Inferior parietal cortex (tissue), 1 donor: ENCODE measurements around the gene PIH1D1.

Source experiments
- DNase-seq: peaks from one replicate; pipeline ENCODE4 v3.0.0-alpha.2; 2016; ENCODE audit errors: extremely low spot score

The PIH1D1 gene

GRCh38 chr19:49435670-49436069 is 15.9 kb downstream of the PIH1D1 start:
- DNase-seq = no peak

DNA sequence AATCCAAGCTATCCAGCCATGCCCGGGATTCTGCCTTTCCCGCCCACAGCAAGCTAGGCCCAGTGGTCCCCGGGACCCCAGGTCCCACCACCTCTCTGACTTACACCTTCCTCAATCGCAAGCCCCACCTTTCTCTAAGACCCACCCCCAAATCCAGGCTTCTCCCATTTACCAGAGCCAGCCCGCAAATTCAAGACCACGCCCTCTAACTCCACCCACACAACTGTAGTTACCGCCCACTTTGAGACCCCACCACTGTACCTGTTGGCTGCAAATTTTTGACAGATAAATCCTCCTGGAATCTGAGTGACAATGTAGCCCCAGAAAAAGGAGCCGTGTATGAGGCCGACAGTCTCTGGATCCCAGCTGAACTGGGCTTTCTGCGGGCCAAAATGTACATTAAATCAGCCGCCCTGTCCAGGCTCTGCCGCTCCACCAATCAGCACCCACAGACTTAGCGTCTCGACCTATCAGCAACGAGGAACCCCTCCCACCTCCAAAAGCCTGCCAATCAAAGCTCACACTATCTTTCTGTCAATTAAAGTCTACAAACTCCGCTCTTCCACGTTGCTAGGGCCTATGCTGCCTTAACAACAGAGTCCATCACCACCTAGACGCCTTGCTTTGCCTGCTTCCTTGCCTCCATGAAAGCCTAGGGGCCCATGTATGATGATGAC is 16.6 kb downstream of the PIH1D1 start:
- DNase-seq = no peak

DNA sequence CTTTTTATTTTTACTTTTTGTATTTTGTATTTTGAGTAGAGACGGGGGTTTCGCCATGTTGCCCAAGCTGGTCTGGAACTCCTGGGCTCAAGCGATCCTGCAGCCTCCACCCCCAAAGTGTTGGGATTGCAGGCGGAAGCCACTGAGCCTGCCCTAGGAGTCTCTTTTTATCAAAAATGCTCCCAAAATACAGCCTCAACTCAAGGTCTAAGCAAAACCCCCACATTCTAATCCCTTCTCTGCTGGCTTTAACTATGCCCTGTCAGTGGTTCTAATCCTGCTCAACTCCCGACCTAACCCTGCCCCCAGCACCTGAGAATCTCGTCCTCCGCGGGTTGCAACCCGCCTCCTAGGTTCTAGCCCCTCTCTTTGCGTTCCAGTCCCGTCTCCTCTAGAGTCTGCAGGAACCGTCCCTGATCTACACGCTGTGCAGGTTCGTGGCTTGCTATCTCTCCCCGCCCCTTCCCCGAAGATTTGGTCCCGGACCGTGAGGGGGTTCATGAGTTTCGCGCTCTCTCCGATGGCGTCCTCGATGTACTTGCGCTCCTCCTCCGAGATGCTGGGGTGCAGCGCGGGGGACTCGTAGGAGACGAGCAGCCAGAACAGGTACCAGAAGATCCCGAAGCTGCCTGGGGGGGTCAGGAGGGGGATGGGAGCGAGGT is 18.2 kb downstream of the PIH1D1 start:
- no peak for DNase-seq

DNA sequence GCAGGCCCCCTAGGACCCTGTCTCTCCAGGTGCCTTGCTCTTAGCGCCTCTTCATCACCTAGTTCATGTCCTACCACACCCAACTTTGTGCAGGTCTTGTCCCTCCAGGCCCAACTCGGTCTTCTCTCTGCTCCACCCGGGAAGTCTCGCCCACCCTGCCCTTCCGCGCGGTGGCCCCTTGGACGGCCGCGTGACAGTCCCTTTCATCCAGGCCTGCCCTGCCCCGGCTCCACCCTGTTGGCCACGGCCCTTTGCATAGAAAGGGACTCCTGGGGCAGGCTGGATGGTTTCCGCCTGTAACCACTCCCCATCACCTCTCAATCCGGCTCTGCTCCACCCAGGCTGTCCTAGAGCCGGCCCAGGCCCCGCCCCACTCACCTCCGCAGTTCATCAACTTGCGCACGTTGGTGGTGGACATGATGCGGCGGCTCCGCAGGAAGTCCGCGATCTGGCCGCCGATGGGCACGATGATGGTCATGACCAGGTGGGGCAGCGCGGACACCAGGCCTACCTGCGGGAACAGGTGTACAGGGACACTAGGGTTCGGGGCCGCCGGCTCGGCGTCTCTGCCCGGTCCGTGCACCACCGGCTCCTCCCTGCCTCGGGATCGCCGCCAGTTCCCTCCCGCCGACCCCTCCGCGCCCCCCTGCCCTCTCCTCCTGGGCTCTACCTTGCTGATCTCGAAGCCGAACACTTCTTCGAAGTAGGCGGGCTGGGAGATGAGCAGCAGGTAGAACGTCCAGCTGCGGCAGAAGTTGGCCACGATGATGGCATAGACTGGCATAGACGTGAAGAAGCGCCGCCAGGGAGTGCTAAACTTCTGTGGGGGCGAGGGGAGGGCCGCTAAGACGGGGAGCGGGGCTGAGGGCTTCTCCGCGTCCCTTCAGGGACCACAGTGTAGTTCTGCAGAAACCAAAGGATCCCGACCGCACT is 19.2 kb downstream of the PIH1D1 start:
- no peak for DNase-seq

DNA sequence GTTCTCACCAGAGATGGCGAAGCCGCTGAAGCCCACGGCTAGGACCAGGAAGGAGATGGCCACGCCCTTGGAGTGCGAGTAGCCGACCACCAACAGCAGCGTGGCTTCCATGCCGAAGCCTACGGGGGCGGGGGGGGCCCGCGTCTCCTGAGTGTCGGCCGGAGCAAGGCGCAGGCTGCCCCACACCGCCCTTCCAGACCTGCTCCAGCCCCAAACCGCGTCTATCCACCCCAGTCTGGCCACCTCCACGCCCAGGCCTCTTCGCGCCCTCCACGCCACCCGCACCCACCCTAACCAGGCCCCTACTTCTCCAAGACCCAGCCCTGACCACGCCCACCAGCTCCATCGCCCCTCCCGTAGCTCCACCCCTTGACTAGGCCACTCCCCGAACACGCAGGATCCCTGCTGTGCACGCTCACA is 20.3 kb downstream of the PIH1D1 start:
- no peak for DNase-seq

DNA sequence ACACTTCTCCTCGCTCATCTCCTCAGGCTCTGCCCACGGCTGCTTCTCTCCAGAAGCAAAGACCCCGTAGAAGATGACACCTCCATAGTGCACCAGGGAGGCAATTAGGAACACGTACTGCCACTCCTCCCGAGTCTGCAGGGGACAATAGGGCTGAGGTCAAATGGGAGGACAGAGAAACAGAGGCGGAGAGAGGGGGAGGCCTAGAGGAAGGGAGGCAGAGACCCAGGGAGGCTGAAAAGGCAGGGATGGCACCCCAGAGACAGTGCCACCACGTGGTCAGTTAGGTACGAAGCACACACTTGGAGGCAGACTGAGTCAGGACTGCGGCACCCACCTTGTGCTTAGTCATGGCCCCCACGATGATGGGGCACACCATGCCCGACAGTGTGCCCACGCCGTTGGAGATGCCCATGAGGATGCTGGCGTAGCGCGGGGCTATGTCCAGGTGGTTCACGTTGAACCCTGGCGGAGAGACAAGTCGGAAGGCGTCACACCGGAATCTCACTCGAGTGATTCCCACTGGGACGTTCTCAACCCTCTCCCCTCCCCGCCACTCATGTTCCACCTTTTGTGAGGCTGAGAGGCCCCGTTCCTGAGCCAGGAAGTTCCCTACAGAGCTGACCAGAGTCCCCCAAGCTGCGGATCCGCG is 20.8 kb downstream of the PIH1D1 start:
- no peak for DNase-seq

- no peak for DNase-seq
These were observed 21.4 kb downstream of the PIH1D1 start for GRCh38 chr19:49430172-49430677.

DNA sequence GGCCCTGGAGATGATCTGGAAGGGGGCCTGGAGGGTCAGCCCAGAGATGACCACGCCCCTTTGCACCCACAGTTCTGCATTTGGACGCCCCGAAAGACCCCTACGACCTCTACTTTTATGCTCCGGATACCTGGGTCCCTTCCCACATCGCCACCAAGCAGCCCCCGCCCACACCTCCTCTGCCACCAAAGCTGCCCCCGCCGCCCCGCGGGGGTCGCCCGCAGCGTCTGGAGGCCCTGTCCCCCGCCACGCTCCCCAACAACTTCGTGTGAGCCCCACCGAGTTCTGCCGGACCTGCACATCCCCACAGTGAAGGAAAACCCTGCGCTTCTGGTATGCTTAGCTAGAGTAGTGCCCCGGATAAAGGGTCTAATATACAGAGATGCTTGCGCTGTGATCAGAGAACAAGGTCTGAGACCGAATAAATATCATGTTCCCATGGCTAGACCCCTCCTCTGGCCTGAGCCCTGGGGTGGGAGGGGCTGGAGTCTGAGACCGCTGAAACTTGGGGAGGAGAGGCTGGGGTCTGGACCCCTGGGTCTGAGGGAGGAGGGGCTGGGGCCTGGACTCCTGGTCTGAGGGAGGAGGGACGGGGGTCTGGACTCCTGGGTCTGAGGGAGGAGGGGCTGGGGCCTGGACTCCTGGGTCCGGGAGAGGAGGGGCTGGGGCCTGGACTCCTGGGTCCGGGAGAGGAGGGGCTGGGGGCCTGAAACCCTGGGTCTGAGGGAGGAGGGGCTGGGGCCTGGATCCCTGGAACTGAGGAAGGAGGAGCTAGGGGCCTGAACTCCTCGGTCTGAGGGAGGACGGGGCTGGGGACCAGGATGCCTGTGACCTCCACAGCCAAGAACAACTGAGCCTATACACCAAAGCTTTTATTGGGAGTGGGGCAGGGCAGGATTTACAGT is 22.8 kb downstream of the PIH1D1 start:
- no peak for DNase-seq

DNA sequence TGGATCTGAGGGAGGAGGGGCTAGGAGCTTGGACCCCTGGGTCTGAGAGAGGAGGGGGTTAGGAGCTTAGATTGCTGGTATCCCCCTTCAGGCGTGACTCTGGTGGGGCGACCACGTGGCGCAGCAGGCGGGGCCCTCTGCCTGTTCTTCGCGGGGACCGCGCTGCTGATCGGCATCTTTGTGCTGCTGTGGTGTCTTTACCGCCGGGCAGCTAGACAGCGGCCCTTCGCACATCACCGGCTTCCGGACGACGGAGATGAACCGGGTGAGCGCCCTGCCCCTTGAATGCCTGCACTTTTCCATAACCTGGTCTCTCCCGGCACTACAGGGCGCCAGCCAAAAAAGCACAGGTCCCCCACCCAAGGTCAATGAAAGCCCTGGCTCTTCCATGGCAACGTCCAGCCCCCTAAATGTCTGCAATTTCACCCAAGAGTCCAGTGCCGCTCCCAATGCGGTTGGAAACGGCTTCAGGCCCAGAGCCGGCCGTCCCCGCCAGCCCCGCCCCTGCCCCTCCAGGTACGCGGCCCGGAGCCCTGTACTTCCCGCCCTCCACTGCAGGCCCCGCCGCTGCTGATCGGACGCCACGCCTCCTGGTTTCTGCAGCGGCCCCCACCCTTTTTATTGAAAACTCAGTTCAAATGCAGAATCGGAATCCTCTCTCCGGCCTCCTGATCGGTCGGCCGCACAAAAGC is 23.6 kb downstream of the PIH1D1 start:
- no peak for DNase-seq

GRCh38 chr19:49427339-49427738 is 24.3 kb downstream of the PIH1D1 start:
- DNase-seq = no peak

GRCh38 chr19:49425922-49426592 is 25.6 kb downstream of the PIH1D1 start:
- DNase-seq = no peak

- no peak for DNase-seq
These were observed 26.4 kb downstream of the PIH1D1 start, which contains the start of gene GFY for GRCh38 chr19:49425178-49425577. TSS of gene GFY (plus strand) at chr19:49425388. CDS start at chr19:49426431, 1,043 bp downstream.

- DNase-seq = no peak
These were observed 27.7 kb downstream of the PIH1D1 start for GRCh38 chr19:49423985-49424303.

GRCh38 chr19:49423071-49423984 is 28.3 kb downstream of the PIH1D1 start, which contains the start of gene PTH2:
TSS of gene PTH2 (minus strand) at chr19:49423441. CDS start at chr19:49423339, 102 bp downstream.
- DNase-seq = no peak

GRCh38 chr19:49422407-49423070 is 29.1 kb downstream of the PIH1D1 start:
- no peak for DNase-seq

- no peak for DNase-seq
These were observed 29.8 kb downstream of the PIH1D1 start for GRCh38 chr19:49421878-49422202.

GRCh38 chr19:49421039-49421877 is 30.4 kb downstream of the PIH1D1 start:
- no peak for DNase-seq
